ENCODE results near the gene KLF14. TPM values are rescaled to one million over a fixed set of nuclear protein-coding genes. Genes with fewer than 3 reads are reported as not detected.

The KLF14 gene
- total and polyA plus RNA-seq, 2 donors (not counting 1 experiment from before 2014, with no cell fraction given) = 0.25 to 0.27 TPM

- Histone ChIP-seq H3K4me2 (replicated peaks; ENCODE audit: low read depth, low read length, poor library complexity, severe bottlenecking) (no peak overlapping the region), H3K9ac (ENCODE audit: low read length) (no peak overlapping the region), H3K4me1 (ENCODE audit: control insufficient read depth in 2 of 2, insufficient read depth in 2 of 2, low read length in 2 of 2) (no peaks in the 10 kb centered on the region), H4K20me1 (ENCODE audit: control insufficient read depth, insufficient read depth, low read length, poor library complexity, severe bottlenecking) (no peaks in the 10 kb centered on the region), H2AFZ (ENCODE audit: insufficient read depth, low read depth, low read length, poor library complexity, severe bottlenecking) (no peak overlapping the region), H3K79me2 (ENCODE audit: control insufficient read depth, insufficient read depth, low read length) (no peaks in the 10 kb centered on the region), H3K36me3 (replicated peaks in 1 of 2; ENCODE audit: control extremely low read depth in 1 of 2, control insufficient read depth in 1 of 2, extremely low read depth in 1 of 2, insufficient read depth in 2 of 2, low read length in 1 of 2) (no peaks in the 10 kb centered on the region), H3K9me3 (ENCODE audit: control extremely low read depth in 1 of 3, control insufficient read depth in 2 of 3, insufficient read depth in 1 of 3, low read length in 2 of 3) (no peaks in the 10 kb centered on the region), H3K27me3 (replicated peaks in 1 of 4; ENCODE audit: control extremely low read depth in 1 of 4, control insufficient read depth in 3 of 4, insufficient read depth in 4 of 4, low read length in 3 of 4) (peaks cover 0 to 25% (median 16%) of the 10 kb centered on the region in 4 experiments), H3K27ac (ENCODE audit: low read length in 2 of 2) (no peak overlapping the region), H3K4me3 (ENCODE audit: control extremely low read depth in 1 of 5, extremely low read depth in 1 of 5, insufficient read depth in 1 of 5, low read depth in 2 of 5, low read length in 4 of 5) (no peak overlapping the region)
- ChIA-PET CTCF (interaction anchor here (0.6 to 0.9 kb wide), 3 partner anchors 19 to 47 kb away, joined by 3 to 4 read pairs (median 3); no protein-coding TSS in a partner anchor), POLR2A (no interaction called here)
- TF ChIP-seq EZH2 (IDR thresholded peaks at IDR 0.05; ENCODE audit: borderline replicate concordance, insufficient read depth, low read depth, low read length, poor library complexity, severe bottlenecking) (no peak), CTCF (IDR thresholded peaks at IDR 0.05) (no peak)
- Mint-ChIP-seq H3K9me3 (ENCODE audit: insufficient read depth) (no peaks in the 10 kb centered on the region), H3K27ac (no peak overlapping the region), H3K27me3 (peaks cover 42% of the 10 kb centered on the region), H3K4me3 (no peak overlapping the region), H3K4me1 (no peaks in the 10 kb centered on the region)
- no CpG with 5 or more reads among the region's 4 CpGs for WGBS (ENCODE audit: insufficient coverage)
- DNase-seq = no peak
- intact Hi-C loops (cut with micrococcal nuclease) = no loop called here
- ATAC-seq (ENCODE audit: low read depth) = no peak
Measured at GRCh38 chr7:130723784-130724183, 10.2 kb downstream of the KLF14 start.

- Mint-ChIP-seq H3K27me3 (peaks cover 29% of the 10 kb centered on the region), H3K4me1 (no peaks in the 10 kb centered on the region), H3K9me3 (ENCODE audit: insufficient read depth) (no peaks in the 10 kb centered on the region), H3K4me3 (no peak overlapping the region), H3K27ac (no peak overlapping the region)
- H3K9ac ChIP-seq (ENCODE audit: low read length) = no peak overlapping the region
- H3K79me2 ChIP-seq (ENCODE audit: control insufficient read depth, insufficient read depth, low read length) = no peaks in the 10 kb centered on the region
- WGBS (ENCODE audit: insufficient coverage) = 52% methylated on average over 4 of the region's 5 CpGs
- no peaks in the 10 kb centered on the region for H3K36me3 ChIP-seq (replicated peaks in 1 of 2; ENCODE audit: control extremely low read depth in 1 of 2, control insufficient read depth in 1 of 2, extremely low read depth in 1 of 2, insufficient read depth in 2 of 2, low read length in 1 of 2)
- TF ChIP-seq CTCF (IDR thresholded peaks at IDR 0.05) = no peak
- TF ChIP-seq EZH2 (IDR thresholded peaks at IDR 0.05; ENCODE audit: borderline replicate concordance, insufficient read depth, low read depth, low read length, poor library complexity, severe bottlenecking) = no peak
- no peak overlapping the region for H3K27ac ChIP-seq (ENCODE audit: low read length in 2 of 2)
- no peak overlapping the region for H3K4me3 ChIP-seq (ENCODE audit: control extremely low read depth in 1 of 5, extremely low read depth in 1 of 5, insufficient read depth in 1 of 5, low read depth in 2 of 5, low read length in 4 of 5)
- ATAC-seq (ENCODE audit: low read depth) = no peak
- DNase-seq = no peak
- intact Hi-C loops (cut with micrococcal nuclease) = no loop called here
- H3K9me3 ChIP-seq (ENCODE audit: control extremely low read depth in 1 of 3, control insufficient read depth in 2 of 3, insufficient read depth in 1 of 3, low read length in 2 of 3) = no peaks in the 10 kb centered on the region
- H2AFZ ChIP-seq (ENCODE audit: insufficient read depth, low read depth, low read length, poor library complexity, severe bottlenecking) = no peak overlapping the region
- ChIA-PET CTCF (no interaction called here), POLR2A (no interaction called here)
- no peak overlapping the region for H3K4me2 ChIP-seq (replicated peaks; ENCODE audit: low read depth, low read length, poor library complexity, severe bottlenecking)
- no peaks in the 10 kb centered on the region for H3K4me1 ChIP-seq (ENCODE audit: control insufficient read depth in 2 of 2, insufficient read depth in 2 of 2, low read length in 2 of 2)
- H4K20me1 ChIP-seq (ENCODE audit: control insufficient read depth, insufficient read depth, low read length, poor library complexity, severe bottlenecking) = no peaks in the 10 kb centered on the region
- H3K27me3 ChIP-seq (replicated peaks in 1 of 4; ENCODE audit: control extremely low read depth in 1 of 4, control insufficient read depth in 3 of 4, insufficient read depth in 4 of 4, low read length in 3 of 4) = peaks cover 0 to 22% (median 12%) of the 10 kb centered on the region in 4 experiments
Measured at GRCh38 chr7:130721486-130722277, 12.3 kb downstream of the KLF14 start.
